Activated CD4-positive, alpha-beta T cell treated with anti-CD3 and anti-CD28 coated beads, Interleukin-2, amount 50 U/mL, for 24 hours (primary cell): ENCODE data around the gene ATAD1.
"Not testable (repeated sequence)": the region's sequence is repeated elsewhere in the genome, so short reads cannot be mapped to it uniquely, and the experiment has no call there.

Experiments
- DNase-seq, 2 donors: peaks; one replicate each; pipeline ENCODE4 v3.0.0-alpha.2; 2020; ENCODE audit warnings: low read depth in 1 of 2, low spot score in 1 of 2

ATAD1 gene

GRCh38 chr10:87846711-87847110 lies 28.7 kb upstream of the ATAD1 start:
- DNase-seq: not testable (repeated sequence)

DNA sequence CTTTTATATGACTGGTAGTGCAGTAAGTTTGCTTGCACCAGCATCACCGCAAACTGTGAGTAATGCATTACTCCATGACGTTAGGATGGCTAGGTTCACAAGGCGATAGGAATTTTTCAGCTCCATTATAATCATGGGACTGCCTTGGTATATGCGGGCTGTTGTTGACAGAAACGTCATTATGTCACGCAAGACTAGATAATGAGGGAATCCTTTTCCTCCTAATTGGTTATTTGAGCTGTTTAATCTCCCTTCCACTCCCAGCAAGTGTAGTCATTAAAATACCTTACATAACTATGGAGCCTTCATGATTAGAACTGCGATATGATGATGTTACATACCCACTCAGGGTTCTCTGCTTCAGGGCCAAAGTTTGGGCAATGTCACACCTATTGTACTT lies 28.0 kb upstream of the ATAD1 start:
- DNase-seq: no peak

GRCh38 chr10:87845624-87845998 lies 27.6 kb upstream of the ATAD1 start:
- no peak for DNase-seq

DNA sequence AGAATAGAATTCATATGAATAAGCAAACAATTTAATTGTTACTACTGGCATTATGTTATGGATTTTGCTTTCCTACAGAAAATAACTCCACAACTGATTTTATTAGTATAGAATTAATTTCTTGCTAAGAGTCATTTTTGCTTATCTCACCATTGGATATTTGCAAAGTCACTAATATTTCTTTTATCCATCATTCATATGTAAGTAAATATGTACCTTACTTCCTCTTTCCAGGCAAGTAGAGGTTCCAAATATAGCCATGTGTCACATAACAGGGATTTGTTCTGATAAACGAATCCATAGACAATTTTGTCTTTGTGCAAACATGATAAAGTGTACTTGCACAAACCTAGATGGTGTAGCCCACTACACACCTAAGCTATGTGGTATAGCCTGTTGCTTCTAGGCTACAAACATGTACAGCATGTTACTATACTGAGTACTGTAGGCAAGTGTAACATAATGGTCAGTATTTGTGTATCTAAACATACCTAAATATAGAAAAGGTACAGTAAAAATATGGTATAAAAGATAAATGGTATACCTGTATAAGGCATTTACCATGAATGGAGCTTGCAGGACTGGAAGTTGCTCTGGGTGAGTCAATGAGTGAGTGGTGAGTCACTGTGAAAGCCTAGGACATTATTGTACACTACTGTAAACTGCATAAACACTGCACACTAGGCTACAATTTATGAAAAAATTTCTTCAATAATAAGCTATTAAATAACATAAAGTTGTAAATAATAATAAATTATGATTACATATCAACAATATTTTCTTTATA lies 27.0 kb upstream of the ATAD1 start:
- DNase-seq: no peak

DNA sequence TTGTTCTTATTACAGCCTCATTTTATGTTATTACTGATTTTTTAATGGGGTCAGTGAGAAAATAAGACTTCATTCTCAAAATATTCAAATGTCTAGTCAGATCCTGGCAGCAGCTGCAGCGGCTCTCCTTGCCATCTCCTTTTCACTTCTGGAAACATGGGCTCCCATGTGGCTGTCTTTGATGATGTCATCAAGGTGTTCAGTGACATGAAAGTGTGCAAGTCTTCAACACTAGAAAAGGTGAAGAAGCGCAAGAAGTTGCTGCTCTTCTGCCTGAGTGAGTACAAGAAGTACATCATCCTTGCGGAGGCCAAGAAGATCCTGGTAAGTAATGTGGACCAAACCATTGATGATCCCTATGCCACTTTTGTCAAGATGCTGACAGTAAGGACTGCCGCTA lies 25.7 kb upstream of the ATAD1 start:
- DNase-seq: no peak

GRCh38 chr10:87842776-87843497 lies 24.9 kb upstream of the ATAD1 start:
- DNase-seq: no peak

- DNase-seq: no peak
Measured at GRCh38 chr10:87842220-87842641, 24.2 kb upstream of the ATAD1 start.

GRCh38 chr10:87841186-87841585 lies 23.2 kb upstream of the ATAD1 start:
- DNase-seq: no peak

GRCh38 chr10:87838650-87839049 lies 20.6 kb upstream of the ATAD1 start:
- no peak for DNase-seq

- no peak for DNase-seq
Measured at GRCh38 chr10:87837445-87837844, 19.4 kb upstream of the ATAD1 start.

DNA sequence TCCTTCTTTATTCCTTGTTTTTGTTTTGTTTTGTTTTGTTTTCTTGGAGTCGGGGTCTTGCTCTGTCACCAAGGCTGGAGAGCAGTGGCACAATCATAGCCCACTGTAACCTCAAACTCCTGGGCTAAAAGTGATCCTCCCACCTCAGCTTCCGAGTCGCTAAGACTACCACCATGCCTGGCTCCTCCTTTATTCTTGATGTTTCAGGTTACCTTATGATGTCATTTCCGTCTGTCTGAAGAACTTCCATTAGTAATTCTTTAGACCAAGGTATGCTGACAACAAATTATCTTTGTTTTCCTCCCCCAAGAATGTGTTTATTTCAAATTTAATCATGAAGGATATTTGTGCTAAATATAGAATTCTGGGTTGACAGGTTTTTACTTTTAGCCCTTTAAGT lies 18.1 kb upstream of the ATAD1 start:
- DNase-seq: no peak

GRCh38 chr10:87829986-87830729 lies 12.1 kb upstream of the ATAD1 start:
- no peak for DNase-seq

DNA sequence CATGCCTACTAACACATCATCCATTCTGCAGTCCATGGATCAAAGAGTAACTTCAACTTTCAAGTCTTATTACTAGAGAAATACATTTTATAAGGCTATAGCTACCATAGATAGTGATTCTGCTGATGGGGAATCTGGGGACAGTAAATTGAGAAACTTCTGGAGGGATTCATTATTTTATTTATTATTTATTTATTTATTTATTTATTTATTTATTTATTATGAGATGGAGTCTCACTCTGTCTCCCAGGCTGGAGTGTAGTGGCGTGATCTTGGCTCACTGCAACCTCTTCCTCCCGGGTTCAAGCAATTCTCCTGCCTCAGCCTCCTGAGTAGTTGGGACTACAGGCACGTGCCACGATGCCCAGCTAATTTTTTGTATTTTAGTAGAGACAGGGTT lies 11.0 kb upstream of the ATAD1 start:
- DNase-seq: not testable (repeated sequence)

DNA sequence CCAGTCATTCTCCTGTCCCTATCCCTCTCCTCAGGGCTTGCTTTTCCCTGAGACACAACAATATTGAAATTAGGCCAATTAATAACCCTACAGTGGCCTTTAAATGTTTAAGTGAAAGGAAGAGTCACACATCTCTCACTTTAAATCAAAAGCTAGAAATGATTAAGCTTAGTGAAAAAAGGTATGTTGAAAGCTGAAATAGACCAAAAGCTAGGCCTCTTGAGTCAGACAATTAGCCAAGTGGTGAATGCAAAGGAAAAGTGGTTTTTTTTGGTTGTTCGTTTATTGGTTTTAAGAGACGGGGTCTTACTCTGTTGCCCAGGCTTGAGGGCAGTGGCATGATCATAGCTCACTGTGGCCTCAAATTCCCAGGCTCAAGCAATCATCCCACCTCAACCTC lies 9.7 kb upstream of the ATAD1 start:
- DNase-seq: no peak

DNA sequence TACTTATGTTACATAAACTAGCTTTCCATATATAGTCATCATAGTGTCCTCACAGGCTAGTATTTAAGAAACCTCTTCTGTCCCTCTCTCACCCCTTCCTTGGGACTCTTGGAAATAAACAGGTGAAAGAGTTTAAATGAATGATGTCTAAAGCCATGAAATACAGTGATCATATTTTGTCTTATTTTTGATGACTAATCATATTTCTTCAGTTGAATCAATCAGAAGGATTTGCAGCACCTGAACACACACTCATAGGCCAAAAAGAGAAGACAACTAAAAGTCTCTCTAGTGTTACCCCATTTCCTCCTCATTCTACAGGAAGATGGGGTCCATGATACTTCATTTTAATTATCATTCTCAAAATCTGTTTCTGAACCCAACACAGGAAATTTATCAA lies 8.6 kb upstream of the ATAD1 start:
- no peak for DNase-seq

DNA sequence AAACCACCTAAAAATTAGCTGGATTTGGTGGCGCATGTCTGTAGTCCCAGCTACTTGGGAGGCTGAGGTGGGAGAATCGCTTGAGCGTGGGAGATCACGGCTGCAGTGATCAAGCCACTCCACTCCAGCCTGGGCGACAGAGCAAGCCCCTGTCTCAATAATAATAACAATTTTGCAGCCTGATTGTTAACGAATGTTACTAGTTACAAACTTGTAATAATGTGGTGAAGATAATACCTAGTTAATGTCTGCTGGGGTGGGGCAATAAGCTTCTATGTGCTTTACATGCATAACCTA lies 1.2 kb upstream of the ATAD1 start:
- no peak for DNase-seq

GRCh38 chr10:87818505-87819288 lies 671 bp upstream of the ATAD1 start:
- DNase-seq: peak; percentile 33 to 55

DNA sequence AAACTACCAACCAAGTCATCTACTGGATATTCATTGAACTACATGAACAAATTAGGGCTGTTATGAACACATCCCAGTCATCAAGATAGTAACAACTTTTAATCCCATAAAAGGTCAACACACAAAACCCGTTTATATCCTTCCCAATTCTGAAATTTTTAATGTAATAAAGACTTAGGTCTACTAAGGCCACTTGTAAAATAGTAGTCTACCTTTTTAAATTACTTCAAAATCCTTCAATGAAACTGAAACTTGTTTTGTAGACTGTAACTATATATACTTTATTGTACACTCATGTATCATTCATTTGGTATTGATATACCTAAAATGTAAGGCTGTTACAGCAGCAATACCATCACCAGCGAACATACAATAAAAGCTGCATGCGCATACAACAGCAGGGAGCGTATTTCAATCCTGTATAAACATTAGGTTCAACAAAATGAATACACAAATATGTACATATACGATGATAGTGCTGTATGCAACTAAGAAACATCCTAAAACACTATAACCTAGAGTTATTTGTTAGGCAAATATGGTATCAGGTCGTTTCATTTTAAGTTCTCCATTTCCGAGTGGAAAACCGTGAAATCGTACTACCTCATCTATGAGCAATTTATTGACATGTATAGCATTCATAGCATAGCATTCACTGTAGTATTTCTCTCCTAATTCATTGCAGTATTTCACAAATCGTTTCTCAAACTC lies 973 bp downstream of the ATAD1 start:
- no peak for DNase-seq

GRCh38 chr10:87816163-87816897 lies 1.7 kb downstream of the ATAD1 start:
- DNase-seq: no peak

DNA sequence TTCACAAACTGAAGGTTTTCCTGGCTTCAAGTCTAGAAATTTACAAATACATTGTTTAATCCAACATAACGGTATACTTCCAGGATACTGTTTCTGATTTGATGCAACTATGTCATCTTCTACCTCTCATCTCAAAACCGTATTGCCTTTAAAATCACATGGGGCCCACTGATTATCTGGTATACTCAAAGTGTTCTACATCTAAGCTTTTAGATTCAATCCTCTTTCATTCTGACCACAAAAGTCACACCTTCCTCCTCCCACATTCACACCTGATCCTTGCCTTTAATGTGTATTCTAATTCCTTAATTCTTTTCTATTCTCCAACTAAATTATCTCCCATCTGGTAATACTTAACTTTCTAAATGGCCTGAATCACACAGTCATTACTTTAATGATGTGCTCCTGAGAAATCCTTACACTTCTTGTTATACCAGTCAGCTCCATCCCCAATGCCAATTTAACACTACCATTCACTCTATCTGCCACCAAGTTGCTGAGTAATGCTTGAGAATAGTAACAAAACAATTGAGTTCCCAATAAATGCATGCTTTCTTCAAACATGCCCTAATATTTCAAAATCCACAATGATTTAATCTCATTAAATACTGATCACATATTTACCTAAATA lies 13.0 kb downstream of the ATAD1 start:
- DNase-seq: no peak
